ENCODE results near the gene TF.

The TF gene

GRCh38 chr3:133699903-133700302 lies 46.3 kb upstream of the TF start:
- Histone ChIP-seq H3K27ac (ENCODE audit: low read length) (no peak overlapping the region), H2AFZ (ENCODE audit: low read length) (no peak overlapping the region), H3K4me3 (ENCODE audit: low read length) (no peak overlapping the region), H3K79me2 (ENCODE audit: low read length) (no peaks in the 10 kb centered on the region), H3K4me1 (ENCODE audit: low read length) (no peaks in the 10 kb centered on the region), H4K20me1 (ENCODE audit: insufficient read depth, low read length) (no peaks in the 10 kb centered on the region), H3F3A (ENCODE audit: insufficient read depth, low read length) (no peaks in the 10 kb centered on the region), H3K9ac (ENCODE audit: low read length) (no peak overlapping the region), H3K9me3 (replicated peaks; ENCODE audit: insufficient read depth, low read length) (no peaks in the 10 kb centered on the region), H3K27me3 (replicated peaks; ENCODE audit: insufficient read depth, low read length) (no peaks in the 10 kb centered on the region), H3K9me2 (replicated peaks; ENCODE audit: insufficient read depth, low read length) (no peaks in the 10 kb centered on the region), H3K36me3 (replicated peaks; ENCODE audit: insufficient read depth, low read length) (no peaks in the 10 kb centered on the region), H3K4me2 (ENCODE audit: low read depth, low read length) (no peak overlapping the region)
- TF ChIP-seq EZH2 (optimal IDR thresholded peaks at IDR 0.05; ENCODE audit: low read depth, low read length) (no peak), EZH2phosphoT487 (IDR thresholded peaks at IDR 0.05; ENCODE audit: low read length) (no peak), CTCF (IDR thresholded peaks at IDR 0.05; ENCODE audit: low read length) (no peak)
- DNase-seq: no peak

GRCh38 chr3:133700351-133700750 lies 45.8 kb upstream of the TF start:
- Histone ChIP-seq H2AFZ (ENCODE audit: low read length) (no peak overlapping the region), H3K4me2 (ENCODE audit: low read depth, low read length) (no peak overlapping the region), H3K4me1 (ENCODE audit: low read length) (no peaks in the 10 kb centered on the region), H3F3A (ENCODE audit: insufficient read depth, low read length) (no peaks in the 10 kb centered on the region), H3K9ac (ENCODE audit: low read length) (no peak overlapping the region), H3K27me3 (replicated peaks; ENCODE audit: insufficient read depth, low read length) (no peaks in the 10 kb centered on the region), H3K4me3 (ENCODE audit: low read length) (no peak overlapping the region), H3K79me2 (ENCODE audit: low read length) (no peaks in the 10 kb centered on the region), H3K27ac (ENCODE audit: low read length) (no peak overlapping the region), H4K20me1 (ENCODE audit: insufficient read depth, low read length) (no peaks in the 10 kb centered on the region), H3K9me2 (replicated peaks; ENCODE audit: insufficient read depth, low read length) (no peaks in the 10 kb centered on the region), H3K9me3 (replicated peaks; ENCODE audit: insufficient read depth, low read length) (no peaks in the 10 kb centered on the region), H3K36me3 (replicated peaks; ENCODE audit: insufficient read depth, low read length) (no peaks in the 10 kb centered on the region)
- no peak for DNase-seq
- TF ChIP-seq EZH2phosphoT487 (IDR thresholded peaks at IDR 0.05; ENCODE audit: low read length) (no peak), CTCF (IDR thresholded peaks at IDR 0.05; ENCODE audit: low read length) (no peak), EZH2 (optimal IDR thresholded peaks at IDR 0.05; ENCODE audit: low read depth, low read length) (no peak)

GRCh38 chr3:133701435-133702358 lies 44.5 kb upstream of the TF start:
- Histone ChIP-seq H3K36me3 (replicated peaks; ENCODE audit: insufficient read depth, low read length) (no peaks in the 10 kb centered on the region), H3K27me3 (replicated peaks; ENCODE audit: insufficient read depth, low read length) (no peaks in the 10 kb centered on the region), H3K4me2 (ENCODE audit: low read depth, low read length) (no peak overlapping the region), H2AFZ (ENCODE audit: low read length) (no peak overlapping the region), H3K9ac (ENCODE audit: low read length) (no peak overlapping the region), H4K20me1 (ENCODE audit: insufficient read depth, low read length) (no peaks in the 10 kb centered on the region), H3K79me2 (ENCODE audit: low read length) (no peaks in the 10 kb centered on the region), H3K4me1 (ENCODE audit: low read length) (no peaks in the 10 kb centered on the region), H3F3A (ENCODE audit: insufficient read depth, low read length) (no peaks in the 10 kb centered on the region), H3K9me3 (replicated peaks; ENCODE audit: insufficient read depth, low read length) (no peaks in the 10 kb centered on the region), H3K27ac (ENCODE audit: low read length) (no peak overlapping the region), H3K4me3 (ENCODE audit: low read length) (no peak overlapping the region), H3K9me2 (replicated peaks; ENCODE audit: insufficient read depth, low read length) (no peaks in the 10 kb centered on the region)
- DNase-seq: no peak
- TF ChIP-seq EZH2phosphoT487 (IDR thresholded peaks at IDR 0.05; ENCODE audit: low read length) (no peak), CTCF (IDR thresholded peaks at IDR 0.05; ENCODE audit: low read length) (no peak), EZH2 (optimal IDR thresholded peaks at IDR 0.05; ENCODE audit: low read depth, low read length) (no peak)
